Erythroblast (primary cell): ENCODE data around the gene PARP11.
"Not testable (repeated sequence)": the region's sequence is repeated elsewhere in the genome, so short reads cannot be mapped to it uniquely, and the experiment has no call there.

Source experiments
- DNase-seq, 2 experiments: peaks; one replicate each; lab custom pipeline; 2025; lab: John Stamatoyannopoulos, UW
- GATA1 ChIP-seq: IDR thresholded peaks from 2 replicates; pipeline ENCODE4 v1.6.1; 2011; ENCODE audit warnings: low read depth, mild to moderate bottlenecking, control low read depth, low read length, moderate library complexity
- POLR2A ChIP-seq: IDR thresholded peaks from 2 replicates; pipeline ENCODE4 v1.6.1; 2011; ENCODE audit warnings: mild to moderate bottlenecking, low read length

PARP11 gene

GRCh38 chr12:3842517-3842916, 30.7 kb downstream of the PARP11 start:
- TF ChIP-seq GATA1 (no peak), POLR2A (no peak)
- no peak for DNase-seq

- TF ChIP-seq POLR2A = no peak
- TF ChIP-seq GATA1 = no peak
Measured at GRCh38 chr12:3841783-3842182, 31.4 kb downstream of the PARP11 start.

GRCh38 chr12:3840833-3841232, 32.4 kb downstream of the PARP11 start:
- not testable (repeated sequence) for DNase-seq

More at GRCh38 chr12:3841783-3842182, 31.4 kb downstream of the PARP11 start:
- DNase-seq = no peak

GRCh38 chr12:3839745-3840144, 33.5 kb downstream of the PARP11 start:
- DNase-seq = not testable (repeated sequence)

GRCh38 chr12:3838701-3839548, 34.3 kb downstream of the PARP11 start:
- DNase-seq = peak; percentile 50 to 56

GRCh38 chr12:3838076-3838475, 35.1 kb downstream of the PARP11 start:
- peak in 1 of 2 experiments; percentile 4 for DNase-seq
- TF ChIP-seq POLR2A = no peak
- TF ChIP-seq GATA1 = no peak

GRCh38 chr12:3837049-3837448, 36.1 kb downstream of the PARP11 start:
- peak; percentile 2 to 6 for DNase-seq
- TF ChIP-seq GATA1 (no peak), POLR2A (no peak)

GRCh38 chr12:3836641-3837040, 36.6 kb downstream of the PARP11 start:
- TF ChIP-seq GATA1 (no peak), POLR2A (no peak)
- DNase-seq = no peak

- no peak for TF ChIP-seq GATA1
- no peak for TF ChIP-seq POLR2A
- no peak for DNase-seq
Measured at GRCh38 chr12:3835914-3836313, 37.3 kb downstream of the PARP11 start.

GRCh38 chr12:3834774-3835173, 38.4 kb downstream of the PARP11 start:
- no peak for DNase-seq
- TF ChIP-seq POLR2A = no peak
- TF ChIP-seq GATA1 = no peak

- TF ChIP-seq POLR2A (no peak), GATA1 (no peak)
- no peak for DNase-seq
Measured at GRCh38 chr12:3833670-3834310, 39.4 kb downstream of the PARP11 start.

GRCh38 chr12:3832738-3833137, 40.5 kb downstream of the PARP11 start:
- no peak for DNase-seq
- no peak for TF ChIP-seq POLR2A
- TF ChIP-seq GATA1 = no peak

GRCh38 chr12:3828888-3829287, 44.3 kb downstream of the PARP11 start:
- no peak for TF ChIP-seq GATA1
- no peak for TF ChIP-seq POLR2A
- DNase-seq = no peak

- DNase-seq = no peak
Measured at GRCh38 chr12:3827301-3828000, 45.7 kb downstream of the PARP11 start.

More at GRCh38 chr12:3827301-3828000, 45.7 kb downstream of the PARP11 start:
- TF ChIP-seq GATA1 (no peak), POLR2A (no peak)
